GM18502 (cell line): ENCODE measurements around the gene BCAS1.

Source experiments
- ATAC-seq: cut with Tn5 transposase; IDR thresholded peaks from one replicate; pipeline ENCODE4 v1.9.1; 2021; ENCODE audit warnings: mild to moderate bottlenecking; ENCODE audit not compliant: unreplicated experiment, poor library complexity

BCAS1 gene

DNA sequence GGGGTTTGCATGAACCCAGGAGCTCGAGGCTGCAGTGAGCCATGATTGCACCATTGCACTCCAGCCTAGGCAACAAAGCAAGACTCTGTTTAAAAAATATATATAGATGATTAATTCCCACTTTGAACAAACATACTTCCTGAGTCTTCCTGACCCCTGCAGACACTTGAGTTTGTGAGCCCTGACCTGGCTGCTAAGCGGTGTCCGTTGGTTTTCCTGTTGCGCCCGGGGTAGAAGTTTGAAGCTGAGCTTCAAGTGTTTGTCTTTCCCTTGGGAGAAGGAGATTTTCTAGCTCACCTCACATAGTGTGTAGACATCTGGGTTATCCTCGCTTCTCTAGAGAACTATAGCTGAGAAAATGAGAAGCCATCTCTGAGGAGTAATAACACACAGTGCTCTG is 11.7 kb upstream of the BCAS1 start:
- ATAC-seq: no peak

DNA sequence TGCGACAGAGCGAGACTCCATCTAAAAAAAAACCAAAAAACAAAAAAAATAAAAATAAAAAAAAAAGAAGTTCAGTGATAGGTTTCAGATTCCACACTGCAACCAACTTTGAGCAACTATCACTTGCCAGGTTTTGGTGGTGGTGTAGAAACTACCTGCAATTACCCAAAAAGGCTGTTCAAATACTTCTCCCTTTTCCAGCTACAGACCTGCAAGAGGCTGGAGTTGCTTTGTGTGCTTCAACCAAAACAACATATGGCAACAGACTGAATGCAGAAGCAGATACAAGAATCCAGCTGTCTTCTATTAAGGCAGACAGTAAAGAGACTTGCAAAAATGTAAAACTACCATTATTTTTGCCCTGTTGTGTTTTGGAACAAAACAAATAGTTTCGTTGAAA is 9.3 kb upstream of the BCAS1 start:
- peak; percentile 63 for ATAC-seq

DNA sequence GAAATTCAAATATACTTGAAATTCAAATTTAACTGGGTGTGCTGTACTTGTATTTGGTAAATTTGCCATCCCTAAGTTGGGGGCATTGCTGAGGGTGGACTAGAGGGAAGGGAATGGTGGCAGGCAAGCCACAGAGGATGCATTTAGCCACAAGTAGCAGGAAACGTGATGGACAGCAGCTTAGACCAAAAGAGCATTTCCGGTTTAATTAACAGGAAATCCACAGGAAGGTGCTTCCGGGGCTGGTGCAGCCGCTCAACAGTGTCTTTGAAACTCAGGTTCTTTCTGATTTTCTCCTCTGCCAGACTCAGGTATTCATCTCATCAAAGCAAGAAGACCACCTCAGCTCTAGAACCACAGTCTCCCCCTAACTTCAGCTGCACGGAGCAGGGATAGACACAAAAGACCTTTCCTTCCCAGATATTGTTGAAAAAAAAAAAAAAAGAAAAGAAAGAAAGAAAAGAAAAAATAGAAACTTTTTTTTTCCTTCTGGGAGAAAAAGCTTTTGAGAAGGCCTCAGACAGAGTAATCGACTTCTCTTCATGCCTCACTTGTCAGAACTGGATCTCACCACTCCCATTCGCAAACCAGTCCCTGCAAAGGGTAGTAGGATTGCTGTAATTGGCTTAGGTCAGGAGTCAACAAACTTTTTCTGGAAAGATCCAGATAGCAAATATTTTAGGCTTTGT is 8.0 kb upstream of the BCAS1 start:
- peak; percentile 54 for ATAC-seq

DNA sequence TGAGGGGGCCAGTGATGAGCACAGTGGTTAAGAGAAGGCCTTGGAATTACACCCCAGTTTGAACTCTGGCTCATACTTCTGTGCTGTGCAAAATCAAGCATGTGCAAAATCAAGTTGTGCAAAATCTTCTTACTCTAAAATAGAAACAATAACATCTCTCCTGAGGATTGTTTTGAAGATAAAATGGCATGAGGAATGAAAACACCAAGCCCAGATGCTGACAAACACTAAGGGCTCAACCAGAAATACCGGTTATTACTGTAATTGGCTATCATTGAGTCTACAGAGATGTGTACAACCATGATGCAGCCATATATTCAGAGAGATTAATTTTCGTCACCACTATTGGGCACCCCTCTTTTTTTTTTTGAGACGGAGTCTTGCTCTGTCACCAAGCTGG is 5.9 kb upstream of the BCAS1 start:
- ATAC-seq: no peak

DNA sequence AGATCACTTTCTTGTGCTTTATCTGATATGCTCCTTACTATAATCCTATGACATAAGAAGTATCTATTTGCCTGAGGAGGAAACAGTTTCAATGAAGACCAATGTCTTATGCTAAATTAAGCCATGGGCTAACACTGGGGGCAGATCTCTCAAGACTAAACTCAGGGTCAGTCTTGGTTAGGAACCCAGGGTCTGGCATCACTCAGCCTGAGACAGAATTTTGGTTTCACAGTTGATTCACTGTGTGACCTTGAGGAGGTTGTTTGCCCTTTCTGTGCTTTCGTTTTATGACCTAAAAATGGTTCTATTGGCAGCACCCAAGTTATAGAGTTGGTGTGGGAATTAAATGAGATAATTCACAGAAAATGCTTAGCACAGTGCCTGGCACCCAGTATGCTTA is 4.9 kb upstream of the BCAS1 start:
- no peak for ATAC-seq

DNA sequence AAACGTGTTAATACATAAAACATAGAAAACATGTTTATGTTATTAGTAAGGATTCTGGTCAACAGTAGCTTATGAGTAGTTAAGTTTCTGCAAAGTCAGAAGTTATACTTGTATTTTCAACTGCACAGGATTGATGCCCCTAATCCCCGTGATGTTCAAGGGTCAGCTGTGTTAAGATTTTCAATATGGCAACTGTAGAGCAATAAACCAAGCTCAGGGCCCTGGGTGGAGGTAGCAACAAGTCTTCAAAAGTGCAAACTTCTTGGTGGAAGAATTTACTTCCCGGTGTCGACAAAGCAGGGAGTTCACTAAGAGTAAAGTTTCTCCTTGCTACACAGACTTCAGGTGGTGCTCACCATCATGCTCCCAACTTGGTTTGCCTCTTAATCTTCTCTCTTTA is 4.1 kb upstream of the BCAS1 start:
- ATAC-seq: no peak

DNA sequence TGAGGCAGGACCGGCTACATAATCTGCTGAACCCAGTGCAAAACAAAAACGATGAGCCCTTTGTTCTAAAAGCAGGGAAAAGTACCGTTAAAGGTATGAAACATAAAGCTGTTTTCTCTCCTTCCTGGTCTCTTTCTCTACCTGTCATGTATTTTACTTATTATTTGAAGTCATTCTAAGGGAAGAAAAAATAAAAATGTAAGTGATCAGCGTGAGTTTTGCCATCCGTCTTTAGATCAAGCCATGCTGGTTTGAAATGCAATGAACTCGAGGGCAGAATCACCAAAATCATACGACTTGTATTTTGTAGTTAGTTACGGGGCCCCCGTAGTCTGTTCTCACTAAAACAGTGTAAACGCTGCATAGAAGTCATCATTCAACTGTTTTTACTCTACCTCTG is 2.9 kb upstream of the BCAS1 start:
- no peak for ATAC-seq

DNA sequence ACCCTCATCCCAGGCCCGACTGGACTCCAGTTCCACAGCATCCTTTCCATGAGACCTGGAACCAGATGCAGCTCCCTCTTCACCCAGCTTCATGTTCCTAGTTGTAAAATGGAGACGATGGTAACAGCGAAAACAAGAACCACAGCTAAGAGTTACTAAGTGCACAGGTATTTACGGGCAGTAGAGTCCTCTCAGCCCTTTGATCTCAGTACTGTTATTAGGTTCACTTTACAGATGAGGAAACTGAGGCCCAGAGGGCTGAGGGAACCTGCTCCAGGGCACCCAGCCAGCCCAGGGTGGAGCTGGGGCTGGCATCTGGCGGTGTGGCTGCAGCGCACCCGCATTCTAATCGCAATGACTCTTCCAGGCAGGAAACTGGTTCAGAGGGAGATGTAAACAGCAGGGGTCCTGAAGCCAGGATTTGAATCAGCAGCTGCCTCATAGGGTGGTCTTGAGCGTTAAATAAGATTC is 858 bp downstream of the BCAS1 start:
- no peak for ATAC-seq

DNA sequence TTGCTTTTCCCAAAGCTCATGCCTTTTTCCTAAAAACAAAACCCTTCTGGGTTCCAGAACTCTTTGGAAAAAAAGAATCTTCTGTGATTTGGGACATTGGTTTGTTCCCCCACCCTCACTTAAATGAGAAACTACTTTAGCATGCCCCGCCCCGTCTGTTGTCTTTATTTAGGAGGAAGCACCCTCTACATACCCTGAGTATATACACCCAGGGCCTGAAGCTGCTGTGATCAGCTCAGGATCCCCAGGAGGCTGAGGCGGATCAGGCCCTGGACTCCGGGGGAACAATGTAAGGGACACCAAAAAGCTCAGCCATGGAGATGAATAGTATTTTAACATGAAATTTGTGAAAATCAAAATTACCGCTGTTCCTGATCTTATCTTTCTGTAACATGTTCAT is 1.4 kb downstream of the BCAS1 start:
- no peak for ATAC-seq

DNA sequence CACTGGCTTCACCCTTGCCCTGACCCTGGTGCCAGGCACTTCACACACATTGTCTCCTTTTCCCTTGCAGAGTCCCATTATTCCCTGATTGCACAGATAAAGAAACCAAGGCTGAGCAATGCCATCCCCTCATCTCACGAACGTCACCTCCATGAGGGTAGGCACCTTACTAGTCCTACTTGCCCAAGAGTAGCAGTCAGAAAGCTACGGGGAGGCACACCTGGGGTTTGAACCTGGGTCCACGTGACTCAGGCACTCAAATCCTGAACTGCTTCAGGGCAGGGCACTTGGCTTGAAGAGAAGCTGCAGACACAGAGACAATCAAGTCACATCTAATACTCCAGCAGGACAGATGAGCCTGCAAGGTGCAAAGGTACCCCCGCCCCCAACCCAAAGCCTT is 1.9 kb downstream of the BCAS1 start:
- ATAC-seq: no peak

DNA sequence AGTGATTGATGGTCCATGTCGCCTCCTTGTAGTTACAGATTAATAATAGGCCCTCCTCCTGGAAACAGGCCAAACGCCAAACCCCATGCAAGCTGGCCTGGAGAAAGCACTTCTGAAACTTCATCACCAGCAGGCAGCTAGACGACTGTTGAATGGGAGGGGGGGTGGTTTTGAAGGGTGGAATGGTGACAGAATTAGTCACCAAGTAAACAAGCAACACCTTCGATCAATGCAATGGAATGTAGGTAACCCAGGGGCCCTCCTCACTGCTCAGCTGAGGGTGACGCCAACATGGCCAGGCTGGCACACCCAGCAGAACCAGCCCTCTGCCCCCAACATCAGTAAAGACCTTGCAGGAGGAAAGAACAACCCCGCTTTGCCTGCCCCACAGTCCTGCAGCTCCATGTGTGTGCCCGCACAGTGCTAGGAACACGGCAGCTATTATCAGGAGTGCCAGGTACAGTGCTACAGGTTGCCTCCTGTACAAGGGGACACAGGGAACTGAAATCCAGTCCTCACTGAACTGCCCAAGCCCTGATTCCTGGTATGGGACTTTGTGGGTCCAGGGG is 2.7 kb downstream of the BCAS1 start:
- peak; percentile 55 for ATAC-seq

DNA sequence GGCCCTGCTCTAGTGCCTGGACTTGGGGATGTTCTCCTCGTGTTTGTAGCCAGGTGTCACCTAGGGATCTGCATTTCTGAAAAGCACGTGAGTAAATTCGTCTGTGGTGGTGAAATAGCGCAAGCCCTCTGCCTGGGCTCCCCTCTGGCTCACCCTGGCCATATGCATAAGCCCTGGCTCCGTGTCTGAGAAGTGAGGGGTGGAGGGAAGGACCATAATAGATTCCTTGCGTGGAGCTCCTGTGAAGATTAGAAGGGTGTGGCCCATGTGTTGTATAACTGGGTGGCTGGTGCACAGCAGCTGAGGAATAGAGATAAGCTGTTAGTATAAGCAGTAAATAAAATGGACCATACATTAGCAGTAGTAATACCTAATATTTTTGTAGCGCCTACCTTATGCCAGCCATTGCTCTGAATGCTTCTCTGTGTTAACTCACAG is 4.8 kb downstream of the BCAS1 start:
- no peak for ATAC-seq

DNA sequence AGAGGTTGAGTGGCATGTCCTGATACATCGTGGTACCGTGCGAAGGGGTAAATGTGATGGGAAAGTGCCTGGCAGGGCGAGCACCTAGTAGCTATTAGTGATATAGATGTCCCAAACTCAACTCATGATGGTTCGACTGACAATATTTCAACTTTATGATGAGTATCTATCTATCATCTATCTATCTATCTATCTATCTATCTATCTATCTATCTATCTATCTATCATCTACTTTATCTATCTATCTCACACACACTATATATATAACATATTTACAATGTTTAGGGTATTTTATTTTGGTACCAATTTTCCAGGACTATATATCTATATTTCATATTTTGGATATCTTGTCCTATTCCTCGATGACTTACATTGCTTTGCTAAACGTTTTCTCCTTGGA is 5.5 kb downstream of the BCAS1 start:
- no peak for ATAC-seq

DNA sequence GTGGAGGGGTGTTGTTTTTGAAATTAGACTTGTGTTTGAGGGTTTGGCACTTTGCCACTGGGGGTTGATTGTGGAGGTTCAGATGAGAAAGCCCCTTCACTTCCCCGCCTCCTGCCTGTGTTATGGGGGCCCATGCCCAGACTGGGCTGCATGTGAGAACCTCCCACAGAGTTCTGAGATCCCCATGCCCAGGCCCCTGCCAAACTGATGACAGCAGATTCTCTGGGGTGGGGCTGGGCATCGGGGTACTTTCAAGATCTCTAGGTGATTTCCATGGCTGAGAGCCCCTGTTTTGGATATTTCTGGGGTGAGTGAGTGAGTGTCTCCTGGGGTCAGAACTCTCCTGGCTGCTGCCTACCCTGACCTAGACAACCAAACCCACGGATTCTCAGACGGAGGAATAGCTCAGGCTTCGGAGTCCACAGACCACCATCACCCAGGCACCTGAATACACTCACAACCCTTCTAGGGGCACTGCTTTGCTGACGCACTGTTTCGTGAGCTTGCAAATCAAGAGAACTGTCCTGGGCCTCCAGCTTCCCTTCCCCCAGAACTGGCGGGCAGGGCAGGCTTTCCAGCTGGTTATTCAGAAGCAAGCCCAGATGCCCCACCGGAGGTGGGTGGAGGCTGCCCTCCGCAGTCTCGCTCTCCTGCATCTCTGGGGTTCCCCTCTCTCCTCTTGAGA is 6.3 kb downstream of the BCAS1 start:
- ATAC-seq: peak; percentile 48

DNA sequence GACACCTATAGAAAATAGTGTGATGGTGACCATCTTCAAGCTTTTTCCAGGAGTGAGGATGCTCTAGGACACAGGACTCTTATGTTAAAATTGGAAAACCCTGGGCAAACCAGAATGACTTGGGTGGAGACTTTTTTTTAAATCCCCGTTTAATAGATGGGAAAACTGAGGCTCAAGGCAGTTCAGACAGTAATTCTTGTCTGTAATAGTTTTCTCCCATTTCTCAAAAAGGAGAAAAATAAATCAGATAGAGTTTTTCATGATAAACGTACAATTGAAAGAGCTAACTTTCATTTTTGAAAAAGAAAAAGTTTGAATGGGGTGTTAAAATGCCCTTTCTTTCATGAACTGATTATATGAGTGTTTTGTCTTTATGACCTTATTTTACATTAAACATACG is 6.8 kb downstream of the BCAS1 start:
- no peak for ATAC-seq

DNA sequence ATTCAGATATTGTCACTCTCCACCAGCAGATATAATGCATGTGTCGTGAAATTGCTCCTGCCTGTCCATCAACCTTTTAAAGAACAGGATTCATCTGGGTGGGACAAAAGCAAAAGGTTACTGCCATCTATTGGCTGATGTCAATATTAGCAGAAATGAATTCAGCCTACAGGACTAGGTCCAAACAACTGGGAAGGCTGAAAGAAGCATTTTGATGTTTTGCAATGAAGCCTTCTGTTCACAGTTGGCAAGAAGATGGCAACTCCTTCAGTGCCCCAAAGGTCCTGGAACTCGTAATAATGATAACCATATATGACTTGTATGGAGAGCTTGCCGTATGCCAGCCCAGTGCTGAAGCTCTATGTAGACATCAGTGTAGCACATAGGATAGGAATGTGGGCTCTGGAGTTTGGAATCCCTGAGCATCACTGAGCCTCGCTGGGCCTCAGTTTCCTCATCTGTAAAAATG is 7.5 kb downstream of the BCAS1 start:
- peak; percentile 39 for ATAC-seq

DNA sequence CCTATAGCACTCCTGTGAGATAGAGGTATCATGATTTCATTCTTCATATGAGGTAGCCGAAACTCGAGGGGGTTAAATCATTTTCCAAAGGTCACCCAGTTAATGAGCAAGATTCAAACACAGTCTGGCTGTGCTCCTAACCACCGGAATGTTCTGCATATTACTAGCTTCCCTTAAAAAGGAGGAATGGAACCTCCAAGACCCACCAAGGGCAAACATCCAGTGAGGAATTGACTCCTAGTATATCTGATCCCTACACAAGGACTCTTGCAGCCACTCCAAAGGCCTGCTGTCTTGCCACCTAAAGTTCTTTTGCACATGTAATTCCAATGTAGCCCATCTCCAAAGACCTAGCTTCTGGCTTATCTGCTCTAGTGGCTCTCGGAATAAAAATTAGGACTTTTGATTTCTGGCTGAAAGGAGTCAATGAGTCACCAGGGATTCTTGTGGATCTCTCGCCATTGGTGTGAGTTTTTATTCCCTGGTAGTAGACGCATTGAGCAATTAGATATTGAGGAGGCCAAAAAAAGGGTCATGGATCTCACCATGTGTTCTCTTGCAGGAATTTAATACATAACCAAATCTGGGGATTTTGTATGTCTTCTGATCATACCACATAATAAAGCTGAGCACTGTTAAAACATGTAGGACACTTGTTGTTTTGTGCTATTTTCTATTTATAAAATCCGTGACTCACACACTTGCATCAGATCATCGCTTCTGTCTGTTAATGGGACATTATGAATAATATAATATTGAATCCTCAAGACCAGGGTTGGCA is 9.1 kb downstream of the BCAS1 start:
- ATAC-seq: no peak

DNA sequence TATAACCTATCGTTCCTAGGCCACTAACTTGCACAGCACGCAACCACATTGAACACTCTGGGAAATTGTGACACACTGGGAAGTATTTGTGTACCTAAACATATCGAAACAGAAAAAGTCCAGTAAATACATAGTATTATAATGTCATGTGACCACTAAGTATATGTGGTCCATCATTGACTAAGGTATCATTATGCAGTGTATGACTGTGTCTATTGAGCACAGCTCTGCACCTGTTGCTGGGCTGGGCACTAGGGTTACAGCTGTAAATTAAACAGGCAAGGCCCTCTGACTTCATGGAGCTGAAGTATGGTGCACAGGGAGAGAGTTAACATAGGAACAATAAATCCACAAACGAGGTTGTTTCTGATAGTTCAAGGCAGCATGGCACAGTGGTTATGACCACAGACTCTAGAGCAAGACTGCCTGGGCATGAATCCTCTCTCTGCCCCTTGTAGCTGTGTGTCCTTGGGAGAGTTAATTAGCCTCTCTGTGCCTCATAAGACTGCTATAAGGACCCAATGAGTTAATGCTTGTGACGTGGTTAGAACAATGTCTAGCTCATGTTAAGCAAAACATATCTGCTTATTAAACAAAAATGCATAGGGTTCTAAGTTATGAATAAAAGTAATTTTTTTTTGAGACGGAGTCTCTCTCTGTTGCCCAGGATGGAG is 10.6 kb downstream of the BCAS1 start:
- no peak for ATAC-seq

DNA sequence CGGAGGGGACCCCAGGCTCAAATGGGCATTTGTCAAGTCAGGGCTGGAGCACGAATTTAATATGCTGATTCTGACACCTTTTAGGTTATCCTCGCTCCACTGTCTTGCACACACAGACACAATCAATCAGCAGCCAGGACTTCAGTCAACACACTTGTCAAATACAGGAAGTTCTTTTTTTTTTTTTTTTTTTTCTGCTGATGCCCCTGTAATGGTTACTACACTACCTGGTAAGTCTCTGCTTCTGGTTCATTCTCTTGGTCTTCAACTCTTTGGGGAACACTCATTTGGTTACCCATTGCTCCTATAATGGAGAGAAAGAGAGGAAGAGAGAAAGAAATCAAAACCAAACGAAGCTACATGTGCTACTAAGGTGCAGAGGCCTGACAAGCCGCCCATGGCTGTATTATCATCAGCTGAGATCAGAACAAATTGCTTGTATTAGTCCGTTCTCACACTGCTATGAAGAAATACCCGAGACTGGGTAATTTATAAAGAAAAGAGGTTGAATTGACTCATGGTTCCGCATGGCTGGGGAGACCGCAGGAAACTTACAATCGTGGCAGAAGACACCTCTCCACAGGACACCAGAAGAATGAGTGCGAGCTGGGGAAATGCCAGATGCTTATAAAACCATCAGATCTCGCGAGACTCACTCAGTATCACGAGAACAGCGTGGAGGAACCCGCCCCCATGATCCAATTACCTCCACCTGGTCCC is 11.8 kb downstream of the BCAS1 start:
- peak; percentile 72 for ATAC-seq
